OCI-LY7 (cell line): Measurements from ENCODE around the gene LRRC23. TPM values are rescaled to one million over a fixed set of nuclear protein-coding genes. Genes with fewer than 3 reads are reported as not detected.

Experiments used
- BruUV-seq: library from RNA; stranded (reverse); fragments of 400-500 nt; replicated peaks from 2 replicates; lab custom pipeline; 2021; lab: Mats Ljungman, UMichigan
- CTCF ChIA-PET: fragments of 300-600 bp; sonication (Branson Sonifier 250); formaldehyde crosslinking; loops from one replicate; lab custom pipeline; 2022; ENCODE audit warnings: antibody characterized with exemption; ENCODE audit not compliant: unreplicated experiment; lab: Charles Lee
- POLR2A ChIA-PET: fragments of 300-600 bp; sonication (Branson Sonifier 250); formaldehyde crosslinking; loops from one replicate; lab custom pipeline; 2022; ENCODE audit warnings: antibody characterized with exemption; lab: Charles Lee
- DNase-seq: peaks from one replicate; pipeline ENCODE4 v3.0.0-alpha.2; 2015; ENCODE audit warnings: low spot score
- H2AFZ ChIP-seq: fragments of 200-600 bp; sonication (generic), shearing (Covaris generic); 2 replicates; pipeline ENCODE4 v1.6.1; 2014; ENCODE audit warnings: mild to moderate bottlenecking, antibody characterized with exemption, low read length, moderate library complexity
- H3K27ac ChIP-seq: fragments of 200-600 bp; sonication (generic); 2 replicates; pipeline ENCODE4 v1.5.1; 2014; ENCODE audit warnings: mixed run types, low read depth, mild to moderate bottlenecking, moderate library complexity, low read length, inconsistent platforms; ENCODE audit not compliant: poor library complexity, severe bottlenecking
- H3K36me3 ChIP-seq: fragments of 200-600 bp; sonication (generic); 2 replicates; pipeline ENCODE4 v1.6.1; 2014; ENCODE audit warnings: mild to moderate bottlenecking, antibody characterized with exemption, low read length, moderate library complexity, mixed read lengths; ENCODE audit not compliant: insufficient read depth
- H3K4me1 ChIP-seq: fragments of 200-600 bp; sonication (generic); 2 replicates; pipeline ENCODE4 v1.5.1; 2014; ENCODE audit warnings: mild to moderate bottlenecking, low read length; ENCODE audit not compliant: insufficient read depth, poor library complexity, severe bottlenecking
- H3K4me2 ChIP-seq: fragments of 200-600 bp; sonication (generic); 2 replicates; pipeline ENCODE4 v1.6.1; 2014; ENCODE audit warnings: mild to moderate bottlenecking, low read length
- H3K4me3 ChIP-seq: fragments of 200-600 bp; sonication (generic); 2 replicates; pipeline ENCODE4 v1.5.1; 2014; ENCODE audit warnings: mild to moderate bottlenecking, low read depth, low read length; ENCODE audit not compliant: poor library complexity, severe bottlenecking
- H3K79me2 ChIP-seq: fragments of 200-600 bp; sonication (generic); 2 replicates; pipeline ENCODE4 v1.6.1; 2016; ENCODE audit warnings: low read depth, mild to moderate bottlenecking, low read length, moderate library complexity, mixed read lengths; ENCODE audit not compliant: insufficient read depth
- H3K9me2 ChIP-seq: fragments of 200-600 bp; sonication (generic); 2 replicates; pipeline ENCODE4 v1.6.1; 2016; ENCODE audit warnings: mild to moderate bottlenecking, low read length, mixed read lengths; ENCODE audit not compliant: insufficient read depth
- H3K9me3 ChIP-seq: fragments of 200-600 bp; sonication (generic); 2 replicates; pipeline ENCODE4 v1.6.1; 2014; ENCODE audit warnings: mild to moderate bottlenecking, mixed run types, low read length, mixed read lengths
- H4K20me1 ChIP-seq: fragments of 200-600 bp; sonication (generic); 2 replicates; pipeline ENCODE4 v1.6.1; 2014; ENCODE audit warnings: mild to moderate bottlenecking, antibody characterized with exemption, low read length, moderate library complexity, mixed read lengths; ENCODE audit not compliant: insufficient read depth
- EZH2phosphoT487 ChIP-seq: fragments of 200-600 bp; sonication (generic); IDR thresholded peaks from 2 replicates; pipeline ENCODE4 v1.6.1; 2018; ENCODE audit warnings: low read depth, borderline replicate concordance, mild to moderate bottlenecking, mixed run types, antibody characterized with exemption, low read length, moderate library complexity, mixed read lengths
- intact Hi-C: fragments of 100-400 bp; cut with micrococcal nuclease; formaldehyde crosslinking; loops from one replicate; pipeline ENCODE4 v1.10.0; 2022; ENCODE audit not compliant: unreplicated experiment
- total RNA-seq, 2 experiments: library from RNA; depleted of rRNA in 1 of 2; stranded (reverse); fragments of >200 nt in 1 of 2; shearing (Covaris generic) in 1 of 2; gene quantifications; 2 replicates each; pipeline ENCODE4 v1.2.3, GENCODE V29; 2014 to 2022
- TF ChIP-seq, protein P1 (sequence below): fragments of 200-600 bp; sonication (generic); conservative IDR thresholded peaks from 2 replicates; pipeline ENCODE4 v1.5.1; 2014; ENCODE audit warnings: mild to moderate bottlenecking, antibody characterized with exemption, low read length, moderate library complexity, mixed read lengths

The LRRC23 gene
- total RNA-seq, 2 experiments from 2014 or later: 17.7 to 19.8 TPM

DNA sequence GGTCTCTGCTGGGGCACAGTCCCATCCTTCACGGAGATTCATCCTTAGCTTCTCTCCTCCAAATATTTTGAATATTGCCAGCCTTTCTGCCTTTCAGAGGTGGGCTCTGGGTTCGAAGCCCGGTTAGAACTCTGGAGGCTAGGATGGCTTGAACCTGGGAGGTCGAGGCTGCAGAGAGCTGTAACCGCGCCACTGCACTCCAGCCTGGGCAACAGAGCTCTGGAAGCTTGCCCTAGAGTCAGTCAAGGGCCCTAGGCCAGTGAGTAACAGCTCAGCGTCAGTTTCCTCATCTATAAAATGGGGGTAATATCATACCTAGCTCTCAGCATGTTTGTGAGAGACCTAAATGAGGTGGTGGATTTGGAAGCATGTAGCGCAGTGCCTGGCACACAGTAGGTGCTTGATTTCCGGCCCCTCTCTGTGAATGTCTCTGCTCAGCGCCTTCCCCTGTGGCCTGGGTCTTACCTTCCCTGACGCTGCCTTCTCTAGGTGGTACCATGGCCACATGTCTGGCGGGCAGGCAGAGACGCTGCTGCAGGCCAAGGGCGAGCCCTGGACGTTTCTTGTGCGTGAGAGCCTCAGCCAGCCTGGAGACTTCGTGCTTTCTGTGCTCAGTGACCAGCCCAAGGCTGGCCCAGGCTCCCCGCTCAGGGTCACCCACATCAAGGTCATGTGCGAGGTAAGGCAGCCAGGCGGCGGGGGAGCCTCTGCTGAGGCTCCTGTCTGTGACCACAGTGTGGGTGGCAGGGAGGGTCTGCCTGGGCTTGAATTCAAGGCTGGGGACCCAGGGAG, 49.9 kb downstream of the LRRC23 start:
- intact Hi-C loops: no loop called here
- no TSS peak for BruUV-seq
- H3K4me2 ChIP-seq: peak overlapping the region; percentile 87

DNA sequence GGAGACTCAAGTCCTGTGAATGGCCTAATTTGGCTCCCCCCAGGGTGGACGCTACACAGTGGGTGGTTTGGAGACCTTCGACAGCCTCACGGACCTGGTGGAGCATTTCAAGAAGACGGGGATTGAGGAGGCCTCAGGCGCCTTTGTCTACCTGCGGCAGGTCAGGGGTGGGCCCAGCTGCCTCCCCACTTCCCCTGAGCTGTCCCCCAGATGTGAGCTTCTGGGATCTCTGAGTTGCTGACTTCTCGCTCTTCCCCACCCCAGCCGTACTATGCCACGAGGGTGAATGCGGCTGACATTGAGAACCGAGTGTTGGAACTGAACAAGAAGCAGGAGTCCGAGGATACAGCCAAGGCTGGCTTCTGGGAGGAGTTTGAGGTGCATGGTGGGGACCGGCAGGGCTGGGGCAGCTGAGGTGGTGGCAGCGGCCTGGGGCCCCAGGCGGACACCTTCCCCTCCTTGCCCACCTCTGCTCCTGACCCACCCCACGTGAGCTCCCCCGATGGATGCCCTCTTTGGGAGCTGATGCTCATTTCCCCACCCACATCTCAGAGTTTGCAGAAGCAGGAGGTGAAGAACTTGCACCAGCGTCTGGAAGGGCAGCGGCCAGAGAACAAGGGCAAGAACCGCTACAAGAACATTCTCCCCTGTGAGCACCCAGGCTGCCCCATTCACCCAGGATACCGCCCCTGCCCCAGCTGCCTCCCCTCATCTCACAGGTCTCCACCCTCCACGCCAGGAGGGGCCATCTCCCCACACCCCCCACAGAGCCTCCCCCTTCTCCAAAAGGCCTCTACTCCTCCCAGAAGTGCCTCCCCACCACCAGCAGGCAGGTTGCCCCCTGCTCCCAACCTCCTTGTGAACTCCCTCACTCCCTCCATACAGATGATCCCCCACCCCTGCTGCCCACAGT, 50.7 kb downstream of the LRRC23 start:
- POLR2A ChIA-PET: interaction anchor here (0.6 to 9.3 kb wide), 3 partner anchors 10 to 31 kb away, joined by 3 to 155 read pairs (median 3); partner anchors contain the start of genes C12orf57 and RNU7-1
- Histone ChIP-seq H3K36me3 (no peaks in the 10 kb centered on the region), H3K9me2 (no peaks in the 10 kb centered on the region), H3K4me2 (no peak overlapping the region), H3K4me3 (no peak overlapping the region), H2AFZ (no peak overlapping the region), H3K79me2 (no peaks in the 10 kb centered on the region), H3K4me1 (peaks cover 90% of the 10 kb centered on the region), H3K27ac (no peak overlapping the region), H4K20me1 (no peaks in the 10 kb centered on the region), H3K9me3 (no peaks in the 10 kb centered on the region)
- intact Hi-C loops: no loop called here
- no peak for DNase-seq
- TF ChIP-seq, protein P1, sequence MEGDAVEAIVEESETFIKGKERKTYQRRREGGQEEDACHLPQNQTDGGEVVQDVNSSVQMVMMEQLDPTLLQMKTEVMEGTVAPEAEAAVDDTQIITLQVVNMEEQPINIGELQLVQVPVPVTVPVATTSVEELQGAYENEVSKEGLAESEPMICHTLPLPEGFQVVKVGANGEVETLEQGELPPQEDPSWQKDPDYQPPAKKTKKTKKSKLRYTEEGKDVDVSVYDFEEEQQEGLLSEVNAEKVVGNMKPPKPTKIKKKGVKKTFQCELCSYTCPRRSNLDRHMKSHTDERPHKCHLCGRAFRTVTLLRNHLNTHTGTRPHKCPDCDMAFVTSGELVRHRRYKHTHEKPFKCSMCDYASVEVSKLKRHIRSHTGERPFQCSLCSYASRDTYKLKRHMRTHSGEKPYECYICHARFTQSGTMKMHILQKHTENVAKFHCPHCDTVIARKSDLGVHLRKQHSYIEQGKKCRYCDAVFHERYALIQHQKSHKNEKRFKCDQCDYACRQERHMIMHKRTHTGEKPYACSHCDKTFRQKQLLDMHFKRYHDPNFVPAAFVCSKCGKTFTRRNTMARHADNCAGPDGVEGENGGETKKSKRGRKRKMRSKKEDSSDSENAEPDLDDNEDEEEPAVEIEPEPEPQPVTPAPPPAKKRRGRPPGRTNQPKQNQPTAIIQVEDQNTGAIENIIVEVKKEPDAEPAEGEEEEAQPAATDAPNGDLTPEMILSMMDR: no peak
- no peak for TF ChIP-seq EZH2phosphoT487
- BruUV-seq: no TSS peak
- CTCF ChIA-PET: interaction anchor here (10.6 kb wide), 1 partner anchor 10 kb away, joined by 110 read pairs; the partner anchor contains the start of genes C12orf57 and RNU7-1

More for the DNA sequence above, 49.9 kb downstream of the LRRC23 start:
- POLR2A ChIA-PET: interaction anchor here (0.6 to 9.3 kb wide), 4 partner anchors 9 to 40 kb away, joined by 3 to 155 read pairs (median 4); partner anchors contain the start of genes C12orf57, ENO2 and RNU7-1
- Histone ChIP-seq H3K9me2 (no peaks in the 10 kb centered on the region), H3K27ac (peak overlapping the region; percentile 48), H3K9me3 (no peaks in the 10 kb centered on the region), H3K36me3 (no peaks in the 10 kb centered on the region), H3K4me3 (peak overlapping the region; percentile 67), H3K4me1 (peaks cover 88% of the 10 kb centered on the region), H3K79me2 (no peaks in the 10 kb centered on the region), H4K20me1 (no peaks in the 10 kb centered on the region), H2AFZ (no peak overlapping the region)
- TF ChIP-seq, protein P1: no peak
- no peak for DNase-seq
- CTCF ChIA-PET: no interaction called here
